ENCODE data around the gene BTN1A1.
"Not testable (repeated sequence)": the region's sequence is repeated elsewhere in the genome, so short reads cannot be mapped to it uniquely, and the experiment has no call there.

Gene BTN1A1, protein sequence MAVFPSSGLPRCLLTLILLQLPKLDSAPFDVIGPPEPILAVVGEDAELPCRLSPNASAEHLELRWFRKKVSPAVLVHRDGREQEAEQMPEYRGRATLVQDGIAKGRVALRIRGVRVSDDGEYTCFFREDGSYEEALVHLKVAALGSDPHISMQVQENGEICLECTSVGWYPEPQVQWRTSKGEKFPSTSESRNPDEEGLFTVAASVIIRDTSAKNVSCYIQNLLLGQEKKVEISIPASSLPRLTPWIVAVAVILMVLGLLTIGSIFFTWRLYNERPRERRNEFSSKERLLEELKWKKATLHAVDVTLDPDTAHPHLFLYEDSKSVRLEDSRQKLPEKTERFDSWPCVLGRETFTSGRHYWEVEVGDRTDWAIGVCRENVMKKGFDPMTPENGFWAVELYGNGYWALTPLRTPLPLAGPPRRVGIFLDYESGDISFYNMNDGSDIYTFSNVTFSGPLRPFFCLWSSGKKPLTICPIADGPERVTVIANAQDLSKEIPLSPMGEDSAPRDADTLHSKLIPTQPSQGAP

GRCh38 chr6:26500102-26500501 is at the start of gene BTN1A1:
Gene BTN1A1, plus strand, starts transcription at chr6:26500303. Its CDS starts 984 bp downstream, at chr6:26501287.
- DNase-seq (ENCODE audit: low read depth, low spot score): peak; percentile 77

GRCh38 chr6:26452631-26453235 is 47.4 kb upstream of the BTN1A1 start:
- DNase-seq (ENCODE audit: low read depth, low spot score): no peak

GRCh38 chr6:26454631-26455030 is 45.5 kb upstream of the BTN1A1 start:
- no peak for DNase-seq (ENCODE audit: low read depth, low spot score)

DNA sequence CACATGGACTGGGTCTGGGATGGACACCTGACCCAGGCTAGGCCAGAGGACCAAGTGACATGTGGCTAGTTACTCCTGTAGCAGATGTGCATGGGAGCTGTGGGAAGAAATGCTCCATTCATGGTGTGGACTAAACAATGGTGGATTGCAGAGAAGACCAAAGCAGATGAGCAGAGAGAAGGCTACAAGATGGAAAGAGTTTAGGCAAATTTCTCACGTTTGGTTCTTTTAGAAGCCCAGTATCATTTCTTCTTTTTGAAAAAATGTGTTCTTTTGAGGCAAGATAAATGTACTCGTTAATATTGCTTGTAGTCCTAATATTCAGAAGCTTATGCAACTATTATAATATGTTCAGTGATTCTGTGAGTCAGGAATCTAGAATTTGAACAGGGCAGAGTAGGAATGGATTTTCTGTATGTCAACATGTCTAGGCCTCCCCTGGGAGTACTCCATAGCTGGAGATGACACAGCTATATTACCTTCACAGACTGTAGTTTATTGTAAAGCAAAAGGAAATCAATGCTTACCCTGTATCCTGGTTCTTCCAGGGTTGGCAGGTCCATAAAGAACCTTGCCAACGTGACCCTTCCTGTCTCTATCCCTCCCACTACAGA is 44.6 kb upstream of the BTN1A1 start:
- no peak for DNase-seq (ENCODE audit: low read depth, low spot score)

DNA sequence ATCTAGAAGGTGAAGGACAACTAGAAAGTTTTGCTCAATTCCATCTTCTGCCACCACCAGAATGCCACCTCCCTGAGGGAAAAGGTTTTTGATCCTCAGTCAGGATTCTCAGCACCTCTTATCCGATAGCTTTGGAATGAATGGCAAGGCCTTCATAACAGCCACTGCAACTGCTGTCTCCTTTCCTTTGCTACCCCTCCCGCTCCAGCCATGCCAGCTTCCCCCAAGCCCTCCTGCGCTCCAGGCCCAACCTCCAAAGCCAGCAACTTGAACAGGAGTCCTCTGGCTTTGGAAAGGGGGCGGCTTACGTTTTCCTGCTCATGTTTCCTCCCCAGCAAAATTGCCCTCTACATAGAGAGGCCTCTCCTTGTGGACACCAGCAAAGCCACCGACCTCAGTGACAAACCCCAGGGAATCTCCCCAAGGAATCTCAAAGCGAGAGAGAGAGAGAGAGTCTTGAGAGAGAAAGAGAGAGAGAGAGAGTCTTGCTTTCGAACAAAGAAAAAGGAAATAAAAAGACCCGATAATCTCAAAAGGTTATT is 42.8 kb upstream of the BTN1A1 start:
- no peak for DNase-seq (ENCODE audit: low read depth, low spot score)

DNA sequence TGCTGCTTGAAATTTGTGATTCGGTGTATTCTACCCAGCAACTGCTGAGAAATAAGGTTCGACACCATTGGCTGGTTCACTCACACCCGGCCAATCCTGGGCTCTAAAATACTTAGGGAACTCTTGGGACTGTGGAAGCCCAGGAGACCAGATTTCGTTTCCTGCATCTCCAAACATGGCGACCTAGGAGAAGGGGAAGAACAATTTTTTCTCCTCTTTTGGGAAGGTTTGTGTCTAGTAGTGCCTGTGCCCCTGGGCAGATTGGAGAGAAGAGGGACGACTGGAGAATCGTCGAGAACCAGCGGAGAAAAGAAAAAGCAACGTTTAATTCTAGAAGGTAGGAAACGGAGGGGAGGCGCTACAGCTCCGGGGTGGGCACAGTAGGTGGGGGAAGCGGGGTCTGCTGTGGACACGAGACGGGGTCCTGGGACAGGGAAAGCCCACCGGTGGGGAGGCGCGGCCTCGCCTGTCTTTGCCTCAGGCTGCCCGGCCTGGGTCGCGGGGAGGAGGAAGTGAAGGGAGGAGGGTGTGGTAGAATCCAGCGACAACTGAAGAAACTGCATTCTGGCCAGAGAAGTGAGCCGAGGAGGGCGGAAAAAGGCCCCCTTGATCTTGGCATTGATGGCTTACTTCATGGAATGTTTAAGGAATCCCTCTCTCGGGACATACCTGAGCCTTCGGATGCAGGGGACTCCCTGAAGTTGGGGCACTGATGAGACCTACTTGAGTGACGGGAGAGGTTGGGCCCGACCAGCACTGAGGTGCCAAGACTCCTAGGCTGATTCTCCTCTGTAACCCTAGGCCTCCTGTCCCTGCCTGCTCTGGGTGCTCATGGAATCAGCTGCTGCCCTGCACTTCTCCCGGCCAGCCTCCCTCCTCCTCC is 42.1 kb upstream of the BTN1A1 start, which contains the start of gene BTN2A1:
TSS of gene BTN2A1 (plus strand) at position 150 of the 883 bp plus-strand sequence. CDS start at position 832, 682 bp downstream.
- DNase-seq (ENCODE audit: low read depth, low spot score): peak; percentile 92

DNA sequence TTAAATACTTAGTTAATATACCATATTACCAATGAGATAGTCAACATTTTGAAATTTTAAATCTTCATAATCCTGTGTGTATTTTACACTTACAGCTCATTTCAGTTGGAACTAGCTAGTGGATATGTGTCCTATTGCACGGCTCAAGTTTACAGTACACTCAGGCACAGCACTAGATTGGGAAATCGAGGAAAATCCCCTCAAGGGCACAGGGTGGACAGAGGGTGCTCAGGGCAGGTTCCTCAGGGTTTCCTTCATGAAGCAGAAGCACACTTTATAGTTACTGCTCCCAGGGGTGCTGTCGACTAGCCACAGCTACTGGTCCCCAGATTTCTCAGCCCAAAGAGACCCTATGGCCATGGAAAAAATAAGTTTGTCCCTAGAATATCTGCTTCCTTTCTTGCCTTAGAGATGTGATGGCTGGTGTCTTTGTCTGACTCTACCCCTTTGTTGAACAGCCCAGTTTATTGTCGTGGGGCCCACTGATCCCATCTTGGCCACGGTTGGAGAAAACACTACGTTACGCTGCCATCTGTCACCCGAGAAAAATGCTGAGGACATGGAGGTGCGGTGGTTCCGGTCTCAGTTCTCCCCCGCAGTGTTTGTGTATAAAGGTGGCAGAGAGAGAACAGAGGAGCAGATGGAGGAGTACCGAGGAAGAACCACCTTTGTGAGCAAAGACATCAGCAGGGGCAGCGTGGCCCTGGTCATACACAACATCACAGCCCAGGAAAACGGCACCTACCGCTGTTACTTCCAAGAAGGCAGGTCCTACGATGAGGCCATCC is 40.9 kb upstream of the BTN1A1 start:
- no peak for DNase-seq (ENCODE audit: low read depth, low spot score)

DNA sequence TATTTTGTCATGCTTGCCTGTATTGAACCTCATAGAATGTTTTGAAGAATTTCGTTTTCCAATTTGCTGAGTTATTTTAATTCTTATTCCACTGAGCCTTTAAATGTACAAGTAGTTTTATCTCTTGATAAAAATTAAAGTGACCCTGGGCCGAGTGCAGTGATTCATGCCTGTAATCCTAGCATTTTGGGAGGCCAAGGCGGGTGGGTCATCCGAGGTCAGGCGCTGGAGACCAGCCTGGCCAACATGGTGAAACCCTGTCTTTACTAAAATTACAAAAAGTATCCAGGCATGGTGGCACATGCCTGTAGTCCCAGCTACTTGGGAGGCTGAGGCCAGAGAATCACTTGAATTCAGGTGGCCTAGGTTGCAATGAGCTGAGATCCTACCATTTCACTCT is 38.8 kb upstream of the BTN1A1 start:
- not testable (repeated sequence) for DNase-seq (ENCODE audit: low read depth, low spot score)

GRCh38 chr6:26464014-26464413 is 36.1 kb upstream of the BTN1A1 start:
- DNase-seq (ENCODE audit: low read depth, low spot score): no peak

DNA sequence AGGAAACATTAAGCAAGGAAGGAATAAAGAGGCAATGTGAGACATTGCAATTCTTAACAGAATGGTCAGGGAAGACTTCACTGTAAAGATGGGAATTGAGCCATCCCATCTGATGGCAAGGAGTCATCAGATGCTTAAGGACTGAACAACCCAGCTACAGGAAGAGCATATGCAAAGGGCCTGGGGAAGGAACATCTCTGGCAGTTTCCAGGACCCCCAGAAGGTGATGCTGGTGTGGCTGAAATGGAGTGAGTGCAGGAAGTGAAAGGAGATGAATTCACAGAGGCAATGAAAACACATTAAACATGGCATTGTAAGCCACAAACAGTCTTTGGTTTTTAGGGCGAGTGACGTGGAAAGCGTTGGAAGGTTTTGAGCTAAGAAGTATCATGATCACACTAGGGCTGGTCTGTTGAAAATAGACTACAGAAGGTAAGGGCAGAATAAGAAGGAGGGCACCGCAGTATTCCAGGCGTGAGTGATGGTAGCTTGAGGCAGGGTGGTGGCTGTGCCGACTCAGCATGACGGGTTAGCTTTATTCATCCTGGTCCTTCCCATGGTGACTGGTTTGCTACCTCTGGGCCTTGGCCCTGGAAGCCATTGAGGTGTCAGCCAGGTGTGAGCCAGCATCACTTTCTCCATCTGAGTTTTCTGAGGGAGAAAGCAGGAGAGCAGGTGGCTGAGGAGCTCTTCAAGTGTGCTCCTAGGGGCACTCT is 35.5 kb upstream of the BTN1A1 start:
- no peak for DNase-seq (ENCODE audit: low read depth, low spot score)

DNA sequence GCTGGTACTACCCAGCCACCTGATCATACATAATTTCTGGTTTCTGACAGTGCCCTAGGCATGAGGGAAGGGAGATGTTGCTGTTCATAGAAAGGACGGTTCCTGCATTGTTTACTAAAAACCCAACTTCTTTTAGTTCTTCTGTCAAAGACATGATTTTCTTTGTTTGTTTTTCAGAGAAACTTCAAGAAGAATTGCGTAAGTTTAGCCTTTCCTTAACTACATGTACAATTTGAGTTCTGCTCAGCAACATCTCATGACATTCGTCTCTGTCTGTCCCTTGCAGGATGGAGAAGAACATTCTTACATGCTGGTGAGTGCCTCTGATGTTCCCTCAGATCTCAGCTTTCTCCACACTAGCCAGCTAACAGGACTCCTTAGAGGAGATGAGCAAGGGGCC is 34.3 kb upstream of the BTN1A1 start:
- no peak for DNase-seq (ENCODE audit: low read depth, low spot score)

DNA sequence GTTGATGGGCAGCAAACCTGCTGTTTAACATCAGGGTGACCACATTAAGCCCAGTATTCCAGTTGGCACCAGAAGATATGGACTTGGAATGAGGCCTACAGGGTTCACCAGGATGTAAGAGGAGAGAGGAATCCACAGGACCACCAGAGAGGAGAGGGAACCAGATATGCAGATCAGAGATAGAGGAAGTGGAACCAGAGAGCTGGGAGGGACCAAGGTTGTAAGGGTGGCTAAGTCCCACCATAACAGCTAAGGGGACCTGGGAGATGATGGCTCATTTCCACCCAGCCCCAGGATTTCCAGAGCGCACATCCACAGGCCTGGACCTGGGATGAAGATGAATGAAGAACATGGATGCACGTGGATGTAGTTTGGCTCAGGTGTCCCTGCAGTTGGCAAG is 31.3 kb upstream of the BTN1A1 start:
- no peak for DNase-seq (ENCODE audit: low read depth, low spot score)

- no peak for DNase-seq (ENCODE audit: low read depth, low spot score)
Observed at GRCh38 chr6:26470643-26471042, 29.5 kb upstream of the BTN1A1 start.

GRCh38 chr6:26471970-26472369 is 28.1 kb upstream of the BTN1A1 start:
- DNase-seq (ENCODE audit: low read depth, low spot score): no peak

- DNase-seq (ENCODE audit: low read depth, low spot score): no peak
Observed at GRCh38 chr6:26472549-26473290, 27.4 kb upstream of the BTN1A1 start.

DNA sequence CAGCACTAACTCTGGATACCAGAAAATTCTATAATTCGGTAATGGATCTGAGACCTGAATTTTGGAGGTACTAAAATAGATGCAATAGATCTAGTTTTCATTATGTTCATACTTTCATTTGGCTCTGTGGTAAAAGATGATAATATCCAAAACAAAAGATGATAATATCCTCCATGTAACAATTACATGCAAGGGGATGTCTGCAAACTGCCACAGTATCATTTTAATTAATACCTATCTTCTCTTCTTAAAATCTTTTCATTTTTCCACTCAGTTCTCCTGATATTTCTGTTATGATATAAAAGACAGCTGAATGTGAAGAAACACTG is 26.7 kb upstream of the BTN1A1 start:
- no peak for DNase-seq (ENCODE audit: low read depth, low spot score)

DNA sequence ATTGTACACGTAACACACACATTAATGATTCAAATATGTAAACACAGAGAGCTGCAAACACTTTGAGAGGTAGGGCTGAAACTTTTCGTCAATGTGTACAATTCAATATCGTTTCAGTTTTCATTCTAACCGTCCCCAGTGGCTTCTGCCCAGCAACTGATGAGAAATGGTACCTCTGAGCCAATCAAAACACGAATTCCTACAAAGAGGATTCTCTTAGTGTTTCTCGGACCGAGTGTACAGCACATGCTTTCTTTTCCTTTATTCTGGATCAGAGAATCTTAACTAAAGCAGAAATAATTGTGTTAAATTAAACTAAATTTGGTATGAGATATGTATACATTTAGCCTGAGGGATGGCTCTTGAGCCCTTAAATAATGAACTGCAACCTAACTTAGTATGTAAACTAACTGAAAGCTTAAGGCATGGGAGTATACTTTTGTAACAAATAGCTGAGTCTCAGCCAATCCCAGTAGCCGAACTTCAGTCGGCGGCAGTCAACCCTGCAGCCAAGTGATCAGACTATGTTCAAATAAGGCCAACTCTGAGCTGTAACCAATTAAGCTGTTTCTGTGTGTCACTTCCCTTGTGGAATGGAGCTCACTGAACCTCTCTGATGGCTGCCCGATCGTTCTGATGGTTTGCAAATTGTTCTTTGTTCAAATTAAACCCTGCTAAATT is 26.2 kb upstream of the BTN1A1 start:
- peak; percentile 14 for DNase-seq (ENCODE audit: low read depth, low spot score)

DNA sequence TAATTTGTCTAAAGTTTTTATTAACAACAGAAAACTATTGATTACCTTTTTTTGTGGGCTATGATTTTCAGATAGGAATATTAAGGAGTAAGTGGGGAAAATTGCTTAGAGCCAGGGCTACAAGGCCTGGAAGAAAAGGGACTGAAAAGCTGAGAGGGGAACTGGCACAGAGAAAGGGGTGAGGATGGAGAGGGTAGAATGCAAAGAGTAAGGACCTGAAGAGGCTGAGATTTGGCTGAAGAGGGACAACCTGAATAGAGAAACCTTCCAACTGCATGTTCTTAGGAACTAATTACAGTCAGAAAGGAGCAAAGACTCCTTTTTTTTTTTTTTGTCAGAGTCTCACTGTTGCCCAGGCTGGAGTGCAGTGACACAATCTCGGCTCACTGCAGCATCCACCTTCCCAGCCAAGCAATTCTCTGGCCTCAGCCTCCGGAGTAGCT is 25.6 kb upstream of the BTN1A1 start:
- DNase-seq (ENCODE audit: low read depth, low spot score): no peak
